Activated CD8-positive, alpha-beta memory T cell treated with anti-CD3 and anti-CD28 coated beads for 4 hours (primary cell): Measurements from ENCODE around the gene MAP7.
"Not testable (repeated sequence)": the region's sequence is repeated elsewhere in the genome, so short reads cannot be mapped to it uniquely, and the experiment has no call there.

Experiments
- DNase-seq, 2 donors: peaks; one replicate each; pipeline ENCODE4 v3.0.0-alpha.2; 2020; ENCODE audit warnings: low read depth in 2 of 2

The MAP7 gene

GRCh38 chr6:136506124-136506799 lies 44.0 kb downstream of the MAP7 start:
- DNase-seq = no peak

DNA sequence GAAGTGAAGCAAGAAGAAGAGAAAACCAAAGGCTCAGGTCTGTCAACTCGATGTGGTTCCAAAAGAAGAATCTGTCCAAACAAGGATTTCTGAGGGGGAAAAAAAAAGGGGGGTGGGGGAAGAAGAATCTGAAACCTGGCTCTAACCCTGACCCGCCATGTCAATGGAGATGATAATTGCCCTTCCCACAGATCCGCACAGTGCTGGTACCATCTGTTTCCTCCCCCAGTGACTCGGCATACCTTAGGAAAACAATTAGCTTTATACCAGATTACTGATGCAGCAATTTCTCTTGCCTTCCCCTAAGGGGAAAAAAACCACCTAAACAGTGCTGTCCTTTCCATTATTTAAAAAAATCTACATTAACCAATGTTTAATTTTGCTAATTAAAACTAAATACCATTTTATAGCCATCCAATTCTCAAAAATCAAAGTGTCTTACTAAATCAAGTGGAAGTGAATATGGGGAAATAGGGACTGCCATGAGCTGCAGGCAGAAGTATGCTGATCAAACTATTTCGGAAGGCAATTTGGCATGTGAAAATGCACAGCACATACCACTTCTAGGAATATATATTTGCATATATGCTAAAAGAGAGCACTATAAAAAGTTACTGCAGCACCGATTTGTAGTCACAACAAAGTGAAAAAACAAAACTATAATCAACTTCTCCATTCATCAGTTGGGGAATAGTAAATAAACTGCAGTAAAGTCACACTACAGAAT lies 46.8 kb downstream of the MAP7 start:
- DNase-seq = no peak

DNA sequence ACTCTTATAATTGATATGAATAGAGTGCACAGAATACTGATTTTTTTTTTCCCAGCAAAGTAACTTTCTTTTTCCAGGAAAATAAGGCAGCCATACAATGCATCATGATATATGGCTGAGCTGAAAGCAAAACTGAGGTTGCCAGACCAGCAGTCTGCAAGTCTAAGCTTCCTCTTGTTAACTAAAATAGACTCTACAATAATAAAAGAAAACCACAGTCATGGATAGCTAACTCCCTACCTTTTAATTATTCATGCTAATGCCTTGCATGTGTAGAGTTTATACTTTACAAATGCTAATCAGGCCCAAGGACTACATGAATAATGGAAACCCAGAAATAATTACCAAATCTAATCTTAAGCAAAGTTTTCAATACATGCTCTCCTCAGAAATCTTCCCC lies 47.4 kb downstream of the MAP7 start:
- no peak for DNase-seq

DNA sequence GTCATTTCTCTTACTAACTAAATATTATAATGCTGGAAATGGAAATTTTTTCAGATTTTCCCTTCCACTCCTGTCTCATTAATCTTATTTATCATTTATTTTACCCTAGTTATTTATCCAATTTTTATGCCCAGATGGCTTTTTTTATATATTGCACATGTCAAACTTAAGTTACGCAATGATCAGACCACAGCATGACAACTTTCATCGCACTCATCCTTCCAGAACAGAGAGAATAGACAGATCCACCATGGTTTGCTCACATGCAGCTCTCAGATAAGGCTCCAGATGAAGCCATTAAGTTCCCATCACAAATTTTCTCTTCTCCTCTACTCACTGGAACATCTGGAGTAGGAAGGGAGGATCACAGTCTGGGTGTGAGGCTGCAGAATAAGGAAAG lies 48.7 kb downstream of the MAP7 start:
- DNase-seq = no peak

- DNase-seq = no peak
Measured at GRCh38 chr6:136501096-136501495, 49.1 kb downstream of the MAP7 start.

GRCh38 chr6:136500414-136500813 lies 49.8 kb downstream of the MAP7 start:
- DNase-seq = no peak

GRCh38 chr6:136499370-136499769 lies 50.9 kb downstream of the MAP7 start:
- no peak for DNase-seq

DNA sequence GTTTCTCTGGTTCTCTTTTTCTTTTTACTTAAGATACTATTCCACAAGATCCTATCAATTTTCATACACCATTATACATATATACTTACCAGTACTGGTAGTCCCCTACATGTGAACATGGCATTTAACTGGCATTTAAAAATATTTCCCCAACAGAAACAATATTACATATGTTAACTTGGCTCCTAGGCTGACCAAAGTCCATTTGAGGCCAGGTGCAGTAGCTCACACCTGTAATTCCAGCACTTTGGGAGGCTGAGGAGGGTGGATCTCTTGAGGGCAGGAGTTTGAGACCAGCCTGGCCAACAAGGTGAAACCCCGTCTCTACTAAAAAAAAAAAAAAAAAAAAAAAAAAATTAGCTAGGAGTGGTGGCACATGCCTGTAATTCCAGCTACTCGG lies 53.8 kb downstream of the MAP7 start:
- not testable (repeated sequence) for DNase-seq

DNA sequence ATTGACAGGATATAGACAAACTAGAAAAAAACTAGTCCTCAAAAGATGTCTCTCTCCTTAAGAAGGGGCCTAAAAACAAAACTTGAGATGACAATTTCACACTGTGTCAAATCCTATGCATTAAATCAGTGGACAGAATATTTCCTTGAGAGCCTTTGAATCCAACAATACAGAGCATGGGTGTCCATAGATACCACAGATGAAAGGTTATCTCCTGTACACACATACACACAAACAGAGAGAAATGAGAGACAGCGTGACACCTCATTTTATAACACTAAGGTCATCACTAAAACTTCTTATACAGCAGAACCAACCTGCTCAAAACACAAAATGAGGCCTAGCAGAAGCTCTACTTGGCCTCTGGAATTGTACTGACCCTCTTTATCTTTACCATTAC lies 55.5 kb downstream of the MAP7 start:
- DNase-seq = no peak

DNA sequence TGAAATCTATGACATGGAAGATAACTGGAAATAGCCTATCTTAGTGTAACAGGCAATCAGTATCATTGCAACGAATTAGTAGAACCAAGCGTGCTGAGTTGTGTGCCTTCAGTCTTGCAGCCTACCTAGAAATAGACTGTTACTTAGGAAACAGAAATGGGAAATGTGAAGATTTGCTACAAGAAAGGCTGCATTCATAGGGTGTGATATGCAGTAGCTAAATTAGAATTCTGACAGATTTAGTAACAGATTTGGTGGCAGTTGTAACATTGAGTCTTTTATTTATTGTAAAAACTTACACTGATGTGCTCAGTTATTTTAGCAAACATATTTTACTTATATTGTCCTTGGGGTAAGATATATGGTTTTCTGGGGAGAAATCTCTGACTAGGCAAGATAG lies 56.2 kb downstream of the MAP7 start:
- no peak for DNase-seq

GRCh38 chr6:136492409-136492808 lies 57.8 kb downstream of the MAP7 start:
- no peak for DNase-seq

GRCh38 chr6:136491754-136492153 lies 58.5 kb downstream of the MAP7 start:
- DNase-seq = no peak

- no peak for DNase-seq
Measured at GRCh38 chr6:136491251-136491650, 59.0 kb downstream of the MAP7 start.

GRCh38 chr6:136489689-136490033 lies 60.6 kb downstream of the MAP7 start:
- DNase-seq = not testable (repeated sequence)

DNA sequence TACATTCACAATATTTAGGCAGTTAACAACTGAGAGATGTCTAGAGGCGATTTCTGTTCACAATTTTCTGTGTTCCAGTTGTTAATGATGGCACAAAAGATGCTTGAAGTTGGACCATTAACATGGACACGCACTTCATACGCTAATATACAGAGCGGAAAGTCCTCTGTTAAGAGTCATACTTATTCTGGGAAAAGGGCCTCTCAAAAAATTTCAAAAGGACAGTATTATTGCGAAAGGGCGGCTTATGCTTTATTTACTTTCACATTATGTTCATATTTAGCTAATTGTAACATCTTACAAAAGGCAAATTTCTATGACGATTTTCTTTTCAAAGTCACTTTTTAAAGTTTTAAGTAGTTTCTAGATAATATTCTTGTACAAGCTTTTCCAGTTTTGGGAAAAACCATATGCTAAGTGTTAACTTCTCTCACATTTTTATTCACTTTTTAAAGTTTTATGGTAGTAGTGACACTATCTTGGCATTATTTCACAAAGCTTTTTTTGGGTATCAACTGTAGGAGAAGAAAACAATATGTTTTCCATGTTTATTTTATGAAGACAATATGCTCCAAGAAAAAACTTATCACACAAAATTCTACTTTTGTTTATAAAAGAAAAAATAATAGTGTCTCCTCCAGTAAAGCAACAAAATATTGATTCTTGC lies 62.3 kb downstream of the MAP7 start:
- no peak for DNase-seq

- DNase-seq = no peak
Measured at GRCh38 chr6:136486357-136486756, 63.9 kb downstream of the MAP7 start.

- no peak for DNase-seq
Measured at GRCh38 chr6:136483906-136484305, 66.3 kb downstream of the MAP7 start.

- not testable (repeated sequence) for DNase-seq
Measured at GRCh38 chr6:136483005-136483404, 67.2 kb downstream of the MAP7 start.

DNA sequence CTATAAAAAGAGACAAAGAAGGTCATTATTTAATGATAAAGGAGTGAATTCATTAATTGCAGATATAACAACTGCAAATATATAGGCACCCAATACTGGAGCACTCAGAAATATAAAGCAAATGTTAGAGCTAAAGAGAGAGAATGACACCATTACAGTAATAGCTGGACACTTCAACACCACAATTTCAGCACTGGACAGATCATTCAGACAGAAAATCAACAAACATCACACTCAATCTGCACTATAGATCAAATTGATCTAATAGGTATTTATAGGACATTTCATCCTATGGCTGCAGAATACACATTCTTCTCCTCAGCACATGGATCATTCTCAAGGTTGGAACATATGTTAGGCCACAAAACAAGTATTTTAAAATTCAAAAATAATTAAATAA lies 72.7 kb downstream of the MAP7 start:
- no peak for DNase-seq

DNA sequence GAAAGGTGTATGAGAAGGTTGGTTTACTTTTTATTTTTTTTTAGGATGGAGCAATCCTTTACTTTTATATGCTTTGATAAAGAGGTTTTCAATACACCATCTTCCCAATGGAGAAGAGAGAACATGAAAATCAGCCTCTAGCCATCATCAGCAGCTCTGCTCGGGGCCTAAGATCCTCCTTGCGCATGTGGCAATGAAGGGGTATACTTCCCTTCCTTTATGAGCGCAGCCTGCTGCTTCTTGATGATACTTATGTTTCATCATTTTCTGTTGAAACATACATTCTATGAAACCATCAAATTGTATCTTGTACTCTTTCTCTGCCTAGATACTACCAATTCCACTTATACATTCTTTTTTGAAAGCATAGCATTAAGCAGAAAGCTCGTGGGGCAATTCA lies 74.5 kb downstream of the MAP7 start:
- DNase-seq = no peak

DNA sequence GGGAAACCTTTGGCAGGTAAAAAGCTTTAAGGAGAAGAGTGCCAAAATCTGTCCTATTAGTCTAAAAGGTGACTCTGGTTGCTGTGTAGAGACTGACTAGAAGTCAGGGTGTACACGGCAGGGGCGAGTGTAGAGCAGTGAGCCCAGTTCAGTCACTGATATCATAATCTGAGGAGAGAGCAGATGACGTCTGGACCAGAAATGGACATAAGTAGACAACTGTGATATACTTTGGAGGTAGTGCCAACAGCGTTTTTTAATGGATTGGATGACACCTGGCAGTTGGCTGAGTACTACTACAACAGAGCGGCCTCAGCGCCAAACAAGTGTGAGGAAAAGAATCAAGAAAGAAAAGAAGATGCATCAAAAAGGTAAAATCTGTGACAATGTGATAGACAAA lies 76.0 kb downstream of the MAP7 start:
- no peak for DNase-seq

- DNase-seq = no peak
Measured at GRCh38 chr6:136471922-136472321, 78.3 kb downstream of the MAP7 start.

DNA sequence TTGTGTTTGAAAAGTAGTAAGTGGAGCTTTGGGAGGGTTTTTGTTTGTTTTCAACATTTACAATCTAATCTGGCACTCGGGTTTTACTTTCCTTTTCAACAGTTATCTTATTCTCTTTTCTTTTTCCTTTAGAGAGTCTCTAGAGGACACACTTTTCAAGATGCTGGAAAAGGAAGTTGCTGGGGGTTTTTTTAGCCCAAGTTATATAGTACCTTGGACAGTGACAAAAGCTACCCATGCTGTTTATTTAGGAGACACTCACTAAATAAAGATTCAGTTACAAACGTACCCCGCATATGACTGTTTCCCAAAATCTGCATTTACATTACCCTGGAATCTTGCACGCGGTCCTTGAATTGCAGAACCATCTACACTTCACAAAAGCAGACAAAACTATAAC lies 78.8 kb downstream of the MAP7 start:
- DNase-seq = no peak
